ENCODE data around the gene HACD4.

DNA sequence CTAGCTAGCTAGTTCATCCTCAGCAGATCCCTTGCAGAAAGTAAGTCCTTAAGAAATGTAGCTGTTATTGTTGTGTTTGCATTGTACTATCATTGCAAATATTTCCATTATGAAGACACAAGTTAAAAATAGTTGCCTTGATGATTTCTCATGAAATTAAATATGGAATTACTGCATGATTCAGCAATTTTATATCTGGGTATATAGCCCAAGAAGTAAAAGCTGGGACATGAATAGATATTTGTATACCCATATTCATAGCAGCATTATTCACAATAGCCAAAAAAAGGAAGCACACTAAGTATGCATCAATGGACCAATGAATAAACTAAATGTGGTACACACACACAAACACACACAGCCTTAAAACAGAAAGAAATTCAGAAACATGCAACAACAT, 39.5 kb upstream of the HACD4 start:
- TF ChIP-seq, protein P1, sequence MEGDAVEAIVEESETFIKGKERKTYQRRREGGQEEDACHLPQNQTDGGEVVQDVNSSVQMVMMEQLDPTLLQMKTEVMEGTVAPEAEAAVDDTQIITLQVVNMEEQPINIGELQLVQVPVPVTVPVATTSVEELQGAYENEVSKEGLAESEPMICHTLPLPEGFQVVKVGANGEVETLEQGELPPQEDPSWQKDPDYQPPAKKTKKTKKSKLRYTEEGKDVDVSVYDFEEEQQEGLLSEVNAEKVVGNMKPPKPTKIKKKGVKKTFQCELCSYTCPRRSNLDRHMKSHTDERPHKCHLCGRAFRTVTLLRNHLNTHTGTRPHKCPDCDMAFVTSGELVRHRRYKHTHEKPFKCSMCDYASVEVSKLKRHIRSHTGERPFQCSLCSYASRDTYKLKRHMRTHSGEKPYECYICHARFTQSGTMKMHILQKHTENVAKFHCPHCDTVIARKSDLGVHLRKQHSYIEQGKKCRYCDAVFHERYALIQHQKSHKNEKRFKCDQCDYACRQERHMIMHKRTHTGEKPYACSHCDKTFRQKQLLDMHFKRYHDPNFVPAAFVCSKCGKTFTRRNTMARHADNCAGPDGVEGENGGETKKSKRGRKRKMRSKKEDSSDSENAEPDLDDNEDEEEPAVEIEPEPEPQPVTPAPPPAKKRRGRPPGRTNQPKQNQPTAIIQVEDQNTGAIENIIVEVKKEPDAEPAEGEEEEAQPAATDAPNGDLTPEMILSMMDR (IDR thresholded peaks at IDR 0.05) = no peak
- TF ChIP-seq EP300 (IDR thresholded peaks at IDR 0.05) (no peak), POLR2A (IDR thresholded peaks at IDR 0.05) (no peak)

All from ovary (tissue), 3 donors.